HepG2 (cell line): ENCODE measurements around the gene GGCT.
"Not testable (repeated sequence)": the region's sequence is repeated elsewhere in the genome, so short reads cannot be mapped to it uniquely, and the experiment has no call there.

Source experiments
- NR3C1 ChIP-seq: sonication (generic); formaldehyde crosslinking; IDR thresholded peaks from 2 replicates; pipeline ENCODE4 v1.4.0; 2020; ENCODE audit warnings: missing genetic modification reagents
- PRPF4 ChIP-seq: fragments of 200-400 bp; formaldehyde crosslinking; IDR thresholded peaks from 2 replicates; pipeline ENCODE4 v1.6.1; 2016; ENCODE audit warnings: low read length, low read depth; ENCODE audit not compliant: poor library complexity, severe bottlenecking

GRCh38 chr7:30543115-30543514, 38.5 kb upstream of the GGCT start:
- not testable (repeated sequence) for TF ChIP-seq PRPF4; NR3C1 (CRISPR knock-in tag)
